Tibial nerve (tissue), 4 donors: ENCODE measurements around the gene LAYN. TPM values are rescaled to one million over a fixed set of nuclear protein-coding genes. Genes with fewer than 3 reads are reported as not detected.

ENCODE experiments used
- DNase-seq, 2 donors: peaks; one replicate each; pipeline ENCODE4 v3.0.0-alpha.2; 2019; ENCODE audit warnings: low spot score in 2 of 2
- H3K27ac ChIP-seq, 4 donors: fragments of 200-600 bp; sonication (generic) in 3 of 4; one replicate each; pipeline ENCODE4 v1.5.1; 2017 to 2019; ENCODE audit warnings: mild to moderate bottlenecking in 1 of 4
- H3K27me3 ChIP-seq, 2 donors: fragments of 200-600 bp; sonication (generic) in 1 of 2; one replicate each; pipeline versions ENCODE4 v1.5.1 to v1.6.0; 2017 to 2019
- H3K36me3 ChIP-seq, 3 donors: fragments of 200-600 bp; sonication (generic); one replicate each; pipeline ENCODE4 v1.5.1; 2018 to 2019
- H3K4me1 ChIP-seq, 4 donors: fragments of 200-600 bp; sonication (generic) in 3 of 4; one replicate each; pipeline ENCODE4 v1.5.1; 2017 to 2019
- H3K4me3 ChIP-seq, 4 donors: fragments of 200-600 bp; sonication (generic) in 3 of 4; one replicate each; pipeline ENCODE4 v1.5.1; 2017 to 2019; ENCODE audit warnings: mild to moderate bottlenecking in 1 of 4, moderate library complexity in 1 of 4
- H3K9me3 ChIP-seq, 4 donors: fragments of 200-600 bp; sonication (generic) in 3 of 4; one replicate each; pipeline ENCODE4 v1.5.1; 2017 to 2019
- EP300 ChIP-seq, 2 donors: sonication (generic); formaldehyde crosslinking; IDR thresholded peaks; one replicate each; pipeline ENCODE4 v1.6.1; 2017; ENCODE audit warnings: antibody characterized with exemption in 2 of 2, mild to moderate bottlenecking in 1 of 2
- POLR2A ChIP-seq, 2 donors: fragments of 450-650 bp; IDR thresholded peaks; one replicate each; pipeline ENCODE4 v1.6.1; 2017; ENCODE audit warnings: antibody characterized with exemption in 2 of 2, mild to moderate bottlenecking in 2 of 2, moderate library complexity in 2 of 2
- WGBS, 2 donors: methylation state at CpG; one replicate each; pipeline ENCODE4 v1.1.5; 2018; 5-methylcytosine and 5-hydroxymethylcytosine counted together
- total RNA-seq, 4 donors: library from RNA; depleted of rRNA; stranded (reverse); fragments of >200 nt; gene quantifications; one replicate each; pipeline ENCODE4 v1.1.0, GENCODE V29; 2016
- TF ChIP-seq, protein P1 (sequence below), 5 experiments: fragments of 200-600 bp in 3 of 5; fragments of 450-650 bp in 2 of 5; sonication (generic) in 3 of 5; IDR thresholded peaks; one replicate each; pipeline ENCODE4 v1.5.1; 2016 to 2019; ENCODE audit warnings: antibody characterized with exemption in 5 of 5, mild to moderate bottlenecking in 3 of 5, moderate library complexity in 2 of 5

LAYN gene
- total RNA-seq, 4 donors from 2014 or later: 4.6 to 20.1 (median 5.2) TPM

DNA sequence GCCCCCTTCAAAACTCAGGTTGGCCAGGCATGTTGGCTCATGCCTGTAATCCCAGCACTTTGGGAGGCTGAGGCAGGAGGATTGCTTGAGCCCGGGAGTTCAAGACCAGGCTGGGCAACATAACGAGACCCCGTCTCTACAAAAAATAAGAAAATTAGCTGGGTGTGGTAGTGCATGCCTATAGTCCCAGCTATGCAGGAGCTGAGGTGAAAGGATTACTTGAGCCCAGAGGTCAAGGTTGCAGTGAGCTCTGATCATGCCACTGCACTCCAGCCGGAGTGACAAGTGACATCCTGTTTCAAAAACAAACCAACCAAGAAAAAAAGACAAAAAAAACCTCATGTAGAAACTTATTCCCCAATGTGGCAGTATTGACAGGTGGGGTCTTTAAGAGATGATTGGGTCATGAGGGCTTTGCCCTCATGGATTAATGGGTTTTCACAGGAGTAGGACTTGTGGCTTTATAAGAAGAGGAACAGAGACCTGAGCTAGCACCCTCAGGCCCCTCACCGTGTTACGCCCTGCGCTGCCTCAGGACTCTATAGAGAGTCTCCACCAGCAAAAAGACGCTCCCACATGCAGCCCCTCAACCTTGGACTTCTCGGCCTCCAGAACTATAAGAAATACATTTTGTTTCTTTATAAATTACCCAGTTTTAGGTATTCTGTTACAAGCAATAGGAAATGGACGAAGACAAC lies 22.3 kb downstream of the LAYN start:
- no peak for DNase-seq
- 86 to 89% methylated on average over 10 of the region's 10 CpGs for WGBS, 2 donors
- H3K27ac ChIP-seq: no peak overlapping the region
- H3K36me3 ChIP-seq: no peaks in the 10 kb centered on the region
- TF ChIP-seq EP300 (IDR thresholded peaks at IDR 0.05) (no peak), POLR2A (IDR thresholded peaks at IDR 0.05) (no peak)
- TF ChIP-seq, protein P1, sequence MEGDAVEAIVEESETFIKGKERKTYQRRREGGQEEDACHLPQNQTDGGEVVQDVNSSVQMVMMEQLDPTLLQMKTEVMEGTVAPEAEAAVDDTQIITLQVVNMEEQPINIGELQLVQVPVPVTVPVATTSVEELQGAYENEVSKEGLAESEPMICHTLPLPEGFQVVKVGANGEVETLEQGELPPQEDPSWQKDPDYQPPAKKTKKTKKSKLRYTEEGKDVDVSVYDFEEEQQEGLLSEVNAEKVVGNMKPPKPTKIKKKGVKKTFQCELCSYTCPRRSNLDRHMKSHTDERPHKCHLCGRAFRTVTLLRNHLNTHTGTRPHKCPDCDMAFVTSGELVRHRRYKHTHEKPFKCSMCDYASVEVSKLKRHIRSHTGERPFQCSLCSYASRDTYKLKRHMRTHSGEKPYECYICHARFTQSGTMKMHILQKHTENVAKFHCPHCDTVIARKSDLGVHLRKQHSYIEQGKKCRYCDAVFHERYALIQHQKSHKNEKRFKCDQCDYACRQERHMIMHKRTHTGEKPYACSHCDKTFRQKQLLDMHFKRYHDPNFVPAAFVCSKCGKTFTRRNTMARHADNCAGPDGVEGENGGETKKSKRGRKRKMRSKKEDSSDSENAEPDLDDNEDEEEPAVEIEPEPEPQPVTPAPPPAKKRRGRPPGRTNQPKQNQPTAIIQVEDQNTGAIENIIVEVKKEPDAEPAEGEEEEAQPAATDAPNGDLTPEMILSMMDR (IDR thresholded peaks at IDR 0.05): no peak
- no peaks in the 10 kb centered on the region for H3K27me3 ChIP-seq
- no peaks in the 10 kb centered on the region for H3K9me3 ChIP-seq
- no peak overlapping the region for H3K4me3 ChIP-seq
- peaks cover 0 to 4% (median 0%) of the 10 kb centered on the region in 4 donors for H3K4me1 ChIP-seq

DNA sequence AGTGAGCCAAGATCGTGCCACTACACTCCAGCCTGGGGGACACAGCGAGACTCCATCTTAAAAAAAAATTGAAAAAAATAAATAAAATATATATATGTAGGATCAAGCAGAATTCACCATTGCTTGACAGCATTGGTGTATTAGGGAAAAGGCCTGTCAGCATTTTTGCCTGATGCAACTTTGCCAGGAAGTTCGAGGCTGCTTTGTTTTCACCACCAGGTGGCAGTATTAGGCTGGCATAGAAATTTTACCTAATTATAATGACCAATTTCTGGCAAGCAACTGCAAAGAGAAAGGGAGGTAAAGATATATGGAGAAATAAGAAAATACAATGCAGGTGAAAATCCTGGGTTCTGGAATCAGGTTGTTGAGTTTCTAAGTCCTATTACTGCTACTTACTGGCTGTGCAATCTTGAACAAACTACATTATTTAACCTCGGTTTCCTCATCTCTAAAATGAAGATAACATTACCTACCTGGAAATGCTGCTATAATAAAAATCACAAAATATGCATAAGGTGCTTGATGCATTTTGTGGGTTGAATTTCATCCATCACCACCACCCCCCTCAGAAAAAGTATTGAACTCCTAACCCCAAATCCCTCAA lies 24.7 kb downstream of the LAYN start:
- TF ChIP-seq POLR2A (IDR thresholded peaks at IDR 0.05) (no peak), EP300 (IDR thresholded peaks at IDR 0.05) (peak in 1 of 2 donors; percentile 30)
- TF ChIP-seq, protein P1 (IDR thresholded peaks at IDR 0.05): peak; percentile 80 to 95 (median 84)
- Histone ChIP-seq H3K27ac (no peak overlapping the region), H3K9me3 (no peaks in the 10 kb centered on the region), H3K4me1 (peaks cover 0 to 8% (median 0%) of the 10 kb centered on the region in 4 donors), H3K27me3 (no peaks in the 10 kb centered on the region), H3K36me3 (no peaks in the 10 kb centered on the region), H3K4me3 (no peak overlapping the region)
- DNase-seq: peak; percentile 50 to 83
- WGBS, 2 donors: 65 to 70% methylated on average over 4 of the region's 4 CpGs

DNA sequence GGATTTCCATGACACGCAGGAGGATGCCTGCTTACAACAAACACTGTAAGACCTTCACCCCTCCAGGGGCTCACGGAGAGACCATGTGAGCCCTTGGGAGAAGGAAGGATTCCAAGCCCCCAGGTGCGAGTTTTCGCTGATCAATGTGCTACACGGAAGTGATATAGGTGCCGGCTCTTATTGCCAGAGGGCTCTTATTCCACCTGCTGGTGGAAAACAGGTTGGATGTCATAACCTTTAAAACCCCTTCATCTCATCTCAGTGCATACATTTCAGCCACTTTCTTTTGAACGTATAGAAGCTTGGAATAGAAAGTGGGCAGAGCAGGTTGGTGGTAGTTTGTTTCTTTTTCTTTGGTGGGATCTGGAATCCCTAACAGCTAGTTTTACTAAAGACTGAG lies 25.8 kb downstream of the LAYN start:
- TF ChIP-seq EP300 (IDR thresholded peaks at IDR 0.05): no peak
- TF ChIP-seq, protein P1 (IDR thresholded peaks at IDR 0.05): no peak
- TF ChIP-seq POLR2A (IDR thresholded peaks at IDR 0.05): no peak
- DNase-seq: no peak
- H3K27me3 ChIP-seq: no peaks in the 10 kb centered on the region
- no peak overlapping the region for H3K27ac ChIP-seq
- peaks cover 0 to 12% (median 0%) of the 10 kb centered on the region in 4 donors for H3K4me1 ChIP-seq
- no peaks in the 10 kb centered on the region for H3K9me3 ChIP-seq
- H3K4me3 ChIP-seq: no peak overlapping the region
- WGBS, 2 donors: 70 to 90% methylated on average over 7 of the region's 7 CpGs
- no peaks in the 10 kb centered on the region for H3K36me3 ChIP-seq

DNA sequence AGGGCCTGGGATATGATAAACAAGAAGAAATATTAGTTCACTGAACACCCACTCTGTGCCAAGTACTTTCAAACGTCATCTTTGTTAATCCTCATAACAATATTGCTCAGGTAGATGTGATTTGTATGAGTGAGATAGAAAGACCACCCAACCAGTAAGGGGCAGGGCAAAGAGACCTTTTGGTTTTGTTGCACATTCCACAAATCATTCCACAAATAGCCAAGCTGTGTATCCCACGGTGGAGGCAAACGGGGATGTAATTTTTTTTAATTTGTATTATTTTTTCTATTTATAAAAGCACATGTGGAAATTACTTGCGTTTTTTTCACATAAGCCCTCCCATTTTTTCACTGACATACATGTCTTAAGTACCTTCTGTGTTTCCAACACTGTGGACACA lies 29.0 kb downstream of the LAYN start:
- 35 to 38% methylated on average over 4 of the region's 4 CpGs for WGBS, 2 donors
- no peak for DNase-seq
- Histone ChIP-seq H3K27me3 (no peaks in the 10 kb centered on the region), H3K9me3 (no peaks in the 10 kb centered on the region), H3K4me1 (peaks cover 0 to 26% (median 6%) of the 10 kb centered on the region in 4 donors), H3K4me3 (no peak overlapping the region), H3K36me3 (no peaks in the 10 kb centered on the region), H3K27ac (peak overlapping the region in 3 of 4 donors; percentile 12 to 57 (median 41))
- TF ChIP-seq POLR2A (IDR thresholded peaks at IDR 0.05) (no peak), EP300 (IDR thresholded peaks at IDR 0.05) (no peak)
- TF ChIP-seq, protein P1 (IDR thresholded peaks at IDR 0.05): no peak

DNA sequence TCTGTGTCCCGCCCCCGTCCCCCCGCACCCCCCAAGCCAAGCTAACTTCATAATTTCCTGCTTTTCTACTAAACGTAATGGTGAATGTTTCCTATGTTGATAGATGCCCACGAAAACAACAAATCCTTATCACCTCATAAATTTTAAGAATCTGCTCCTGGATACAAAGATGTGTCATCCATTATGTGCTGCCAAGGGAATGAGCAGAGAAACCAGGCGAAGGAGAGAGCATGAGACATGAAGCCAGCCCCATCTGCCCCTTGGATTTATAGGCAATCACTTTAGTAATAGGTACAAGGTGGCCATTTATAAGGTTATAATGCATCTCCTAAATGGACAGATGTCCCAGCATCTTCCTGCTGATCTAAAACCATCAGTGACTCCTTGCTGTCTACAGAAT lies 30.3 kb downstream of the LAYN start:
- no peak for DNase-seq
- Histone ChIP-seq H3K4me1 (peaks cover 0 to 30% (median 6%) of the 10 kb centered on the region in 4 donors), H3K36me3 (no peaks in the 10 kb centered on the region), H3K27me3 (no peaks in the 10 kb centered on the region), H3K27ac (peak overlapping the region in 2 of 4 donors; percentile 12 to 57), H3K4me3 (no peak overlapping the region), H3K9me3 (no peaks in the 10 kb centered on the region)
- WGBS, 2 donors: 61 to 68% methylated on average over 6 of the region's 6 CpGs
- TF ChIP-seq POLR2A (IDR thresholded peaks at IDR 0.05) (no peak), EP300 (IDR thresholded peaks at IDR 0.05) (no peak)
- TF ChIP-seq, protein P1 (IDR thresholded peaks at IDR 0.05): no peak
